ENCODE results near the gene APPL1. TPM values are rescaled to one million over a fixed set of nuclear protein-coding genes. Genes with fewer than 3 reads are reported as not detected.

APPL1 gene
- total and polyA plus RNA-seq, 9 of the 15 experiments (the other 6 are each of a cell fraction or from before 2014, with no cell fraction given), result 2.8 to 12.3 (median 7.1) TPM

DNA sequence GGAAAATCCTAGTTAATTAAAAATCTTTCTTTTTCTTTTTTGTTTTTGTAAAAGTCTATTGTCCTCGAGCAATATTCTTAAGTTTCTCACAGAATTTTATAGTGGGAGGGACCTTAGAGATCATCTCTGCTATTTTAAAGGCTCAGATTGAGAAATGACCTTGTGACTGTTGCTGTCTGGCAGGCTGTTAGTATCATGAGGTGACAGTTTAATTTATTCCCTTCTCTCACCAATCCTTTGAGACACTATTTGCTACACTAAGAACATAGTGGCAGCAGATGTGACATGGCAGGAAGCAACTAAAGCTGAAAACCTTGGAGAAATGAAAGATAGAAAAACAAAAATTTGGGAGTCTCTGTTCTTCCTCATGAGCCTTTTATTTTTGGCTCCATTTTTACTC is 24.9 kb downstream of the APPL1 start:
- FAIRE-seq, result no peak
- no peak overlapping the region for H3K27ac ChIP-seq (ENCODE audit: extremely low read depth, low read depth, low read length)
- no peak overlapping the region for H3K4me2 ChIP-seq (ENCODE audit: insufficient read depth, low read length)
- no peak for DNase-seq (ENCODE audit: extremely low read depth in 1 of 4, low spot score in 3 of 4)
- H3K4me3 ChIP-seq, result no peak overlapping the region
- H3K79me2 ChIP-seq (ENCODE audit: control insufficient read depth, insufficient read depth, low read length), result no peaks in the 10 kb centered on the region
- WGBS (ENCODE audit: insufficient coverage, low coverage, missing lambda C conversion rate), result 25% methylated on average over 1 of the region's 1 CpG
- no peak overlapping the region for H2AFZ ChIP-seq (ENCODE audit: low read depth, low read length)
- H3K36me3 ChIP-seq (ENCODE audit: control insufficient read depth, insufficient read depth, low read length), result peaks cover 6% of the 10 kb centered on the region; the same call in 2 of the 3 replicates
- no TSS peak for BruUV-seq (replicated peaks)
- no peak for ATAC-seq
- no peaks in the 10 kb centered on the region for H3K4me1 ChIP-seq (replicated peaks in 1 of 2; ENCODE audit: control insufficient read depth in 2 of 2, insufficient read depth in 2 of 2, low read length in 2 of 2)
- no peaks in the 10 kb centered on the region for H3K27me3 ChIP-seq (ENCODE audit: control insufficient read depth in 2 of 2, insufficient read depth in 2 of 2, low read length in 2 of 2)
- CTCF ChIA-PET (ENCODE audit: low intra/inter-chr PET ratio), result no interaction called here
- in situ Hi-C loops (cut with MboI) (no loop called here), intact Hi-C loops (cut with micrococcal nuclease) (no loop called here)
- no peaks in the 10 kb centered on the region for H4K20me1 ChIP-seq (replicated peaks; ENCODE audit: control insufficient read depth, insufficient read depth, low read length)
- H3K9me3 ChIP-seq (replicated peaks; ENCODE audit: control insufficient read depth, insufficient read depth, low read depth, low read length), result no peaks in the 10 kb centered on the region
- POLR2A ChIA-PET, result no interaction called here
- H3K9me1 ChIP-seq (ENCODE audit: control insufficient read depth, insufficient read depth, low read length), result no peaks in the 10 kb centered on the region
- no peak overlapping the region for H3K9ac ChIP-seq (ENCODE audit: insufficient read depth in 1 of 2, low read depth in 2 of 2, low read length in 2 of 2)
- TF ChIP-seq MEIS2 (IDR thresholded peaks at IDR 0.05; ENCODE audit: partially characterized antibody) (peak; percentile 53), MAFF (IDR thresholded peaks at IDR 0.05; ENCODE audit: low read length) (no peak), ZNF318 (IDR thresholded peaks at IDR 0.05; ENCODE audit: borderline replicate concordance in 1 of 2, low read depth in 1 of 2) (no peak), TBL1XR1 (IDR thresholded peaks at IDR 0.05; ENCODE audit: low read length in 2 of 2) (no peak), BHLHE40 (IDR thresholded peaks at IDR 0.05; ENCODE audit: low read length) (no peak), PBX2 (CRISPR knock-in tag; IDR thresholded peaks at IDR 0.05; ENCODE audit: low read depth) (no peak), PBX2 (tag; conservative IDR thresholded peaks at IDR 0.05; ENCODE audit: low read depth) (peak; percentile 73)
- TF ChIP-seq, protein P1, sequence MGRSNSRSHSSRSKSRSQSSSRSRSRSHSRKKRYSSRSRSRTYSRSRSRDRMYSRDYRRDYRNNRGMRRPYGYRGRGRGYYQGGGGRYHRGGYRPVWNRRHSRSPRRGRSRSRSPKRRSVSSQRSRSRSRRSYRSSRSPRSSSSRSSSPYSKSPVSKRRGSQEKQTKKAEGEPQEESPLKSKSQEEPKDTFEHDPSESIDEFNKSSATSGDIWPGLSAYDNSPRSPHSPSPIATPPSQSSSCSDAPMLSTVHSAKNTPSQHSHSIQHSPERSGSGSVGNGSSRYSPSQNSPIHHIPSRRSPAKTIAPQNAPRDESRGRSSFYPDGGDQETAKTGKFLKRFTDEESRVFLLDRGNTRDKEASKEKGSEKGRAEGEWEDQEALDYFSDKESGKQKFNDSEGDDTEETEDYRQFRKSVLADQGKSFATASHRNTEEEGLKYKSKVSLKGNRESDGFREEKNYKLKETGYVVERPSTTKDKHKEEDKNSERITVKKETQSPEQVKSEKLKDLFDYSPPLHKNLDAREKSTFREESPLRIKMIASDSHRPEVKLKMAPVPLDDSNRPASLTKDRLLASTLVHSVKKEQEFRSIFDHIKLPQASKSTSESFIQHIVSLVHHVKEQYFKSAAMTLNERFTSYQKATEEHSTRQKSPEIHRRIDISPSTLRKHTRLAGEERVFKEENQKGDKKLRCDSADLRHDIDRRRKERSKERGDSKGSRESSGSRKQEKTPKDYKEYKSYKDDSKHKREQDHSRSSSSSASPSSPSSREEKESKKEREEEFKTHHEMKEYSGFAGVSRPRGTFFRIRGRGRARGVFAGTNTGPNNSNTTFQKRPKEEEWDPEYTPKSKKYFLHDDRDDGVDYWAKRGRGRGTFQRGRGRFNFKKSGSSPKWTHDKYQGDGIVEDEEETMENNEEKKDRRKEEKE (IDR thresholded peaks at IDR 0.05; ENCODE audit: borderline replicate concordance in 1 of 2, control insufficient read depth in 1 of 2, low read depth in 2 of 2, low read length in 1 of 2), result no peak

All from K562 (cell line).